ENCODE results near the gene CEP350. TPM values are rescaled to one million over a fixed set of nuclear protein-coding genes. Genes with fewer than 3 reads are reported as not detected.

The CEP350 gene
- total and polyA plus RNA-seq, 2 of the 13 experiments (the other 11 are each of a cell fraction or from before 2014, with no cell fraction given): 7.6 to 35.9 TPM

- TF ChIP-seq RERE (CRISPR knock-in tag; IDR thresholded peaks at IDR 0.05; ENCODE audit: low read depth) (peak; percentile 93), IRF2 (CRISPR knock-in tag; IDR thresholded peaks at IDR 0.05) (peak; percentile 54; the same call in 1 of the 2 replicates), STAT6 (CRISPR knock-in tag; IDR thresholded peaks at IDR 0.05; ENCODE audit: borderline replicate concordance) (0 out of 2 replicates have a peak, but pooled peaks have one; percentile 22), ATF4 (CRISPR knock-in tag; IDR thresholded peaks at IDR 0.05) (0 out of 4 replicates have a peak, but pooled peaks of 1 of the 2 experiments have one; percentile 29), CEBPG (CRISPR knock-in tag; IDR thresholded peaks at IDR 0.05) (peak; percentile 64; the same call in 1 of the 2 replicates), SAP130 (CRISPR knock-in tag; IDR thresholded peaks at IDR 0.05; ENCODE audit: low read depth) (peak; percentile 75), FOXJ3 (CRISPR knock-in tag; IDR thresholded peaks at IDR 0.05; ENCODE audit: borderline replicate concordance) (peak; percentile 76; the same call in 1 of the 2 replicates), PHF20 (CRISPR knock-in tag; IDR thresholded peaks at IDR 0.05) (no peak), NFE2 (CRISPR knock-in tag; IDR thresholded peaks at IDR 0.05) (no peak), SMC3 (IDR thresholded peaks at IDR 0.05; ENCODE audit: low read length) (no peak), ETV5 (CRISPR knock-in tag; IDR thresholded peaks at IDR 0.05; ENCODE audit: borderline replicate concordance) (peak; percentile 48; the same call in 1 of the 2 replicates), ZFX (CRISPR knock-in tag; IDR thresholded peaks at IDR 0.05; ENCODE audit: low read depth) (peak; percentile 69), ZNF713 (CRISPR knock-in tag; IDR thresholded peaks at IDR 0.05) (no peak), ONECUT2 (CRISPR knock-in tag; IDR thresholded peaks at IDR 0.05) (peak; percentile 65; the same call in 1 of the 2 replicates), BCL6 (CRISPR knock-in tag; IDR thresholded peaks at IDR 0.05) (peak; percentile 98)
- TF ChIP-seq, protein P1, sequence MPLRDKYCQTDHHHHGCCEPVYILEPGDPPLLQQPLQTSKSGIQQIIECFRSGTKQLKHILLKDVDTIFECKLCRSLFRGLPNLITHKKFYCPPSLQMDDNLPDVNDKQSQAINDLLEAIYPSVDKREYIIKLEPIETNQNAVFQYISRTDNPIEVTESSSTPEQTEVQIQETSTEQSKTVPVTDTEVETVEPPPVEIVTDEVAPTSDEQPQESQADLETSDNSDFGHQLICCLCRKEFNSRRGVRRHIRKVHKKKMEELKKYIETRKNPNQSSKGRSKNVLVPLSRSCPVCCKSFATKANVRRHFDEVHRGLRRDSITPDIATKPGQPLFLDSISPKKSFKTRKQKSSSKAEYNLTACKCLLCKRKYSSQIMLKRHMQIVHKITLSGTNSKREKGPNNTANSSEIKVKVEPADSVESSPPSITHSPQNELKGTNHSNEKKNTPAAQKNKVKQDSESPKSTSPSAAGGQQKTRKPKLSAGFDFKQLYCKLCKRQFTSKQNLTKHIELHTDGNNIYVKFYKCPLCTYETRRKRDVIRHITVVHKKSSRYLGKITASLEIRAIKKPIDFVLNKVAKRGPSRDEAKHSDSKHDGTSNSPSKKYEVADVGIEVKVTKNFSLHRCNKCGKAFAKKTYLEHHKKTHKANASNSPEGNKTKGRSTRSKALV (CRISPR knock-in tag; IDR thresholded peaks at IDR 0.05): 0 out of 2 replicates have a peak, but pooled peaks have one; percentile 26
- TF ChIP-seq, protein P2, sequence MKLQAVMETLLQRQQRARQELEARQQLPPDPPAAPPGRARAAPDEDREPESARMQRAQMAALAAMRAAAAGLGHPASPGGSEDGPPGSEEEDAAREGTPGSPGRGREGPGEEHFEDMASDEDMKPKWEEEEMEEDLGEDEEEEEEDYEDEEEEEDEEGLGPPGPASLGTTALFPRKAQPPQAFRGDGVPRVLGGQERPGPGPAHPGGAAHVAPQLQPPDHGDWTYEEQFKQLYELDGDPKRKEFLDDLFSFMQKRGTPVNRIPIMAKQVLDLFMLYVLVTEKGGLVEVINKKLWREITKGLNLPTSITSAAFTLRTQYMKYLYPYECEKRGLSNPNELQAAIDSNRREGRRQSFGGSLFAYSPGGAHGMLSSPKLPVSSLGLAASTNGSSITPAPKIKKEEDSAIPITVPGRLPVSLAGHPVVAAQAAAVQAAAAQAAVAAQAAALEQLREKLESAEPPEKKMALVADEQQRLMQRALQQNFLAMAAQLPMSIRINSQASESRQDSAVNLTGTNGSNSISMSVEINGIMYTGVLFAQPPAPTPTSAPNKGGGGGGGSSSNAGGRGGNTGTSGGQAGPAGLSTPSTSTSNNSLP (IDR thresholded peaks at IDR 0.05; ENCODE audit: low read depth, low read length): peak; percentile 92
Measured at GRCh38 chr1:180157576-180158057, 203.0 kb downstream of the CEP350 start (continued).
